ENCODE results near the gene HPSE.

The HPSE gene

GRCh38 chr4:83353516-83353915 is 18.9 kb upstream of the HPSE start:
- no peak overlapping the region for H3K9ac ChIP-seq (ENCODE audit: low read depth, low read length, poor library complexity)
- WGBS, 2 donors (ENCODE audit: extremely low coverage in 2 of 2, insufficient read length in 2 of 2, insufficient replicate concordance in 1 of 2) = no CpG with 5 or more reads among the region's 1 CpG

GRCh38 chr4:83348074-83348473 is 13.4 kb upstream of the HPSE start:
- no peaks in the 10 kb centered on the region for H3K79me1 ChIP-seq (ENCODE audit: low read depth, low read length)
- H3K4me3 ChIP-seq (ENCODE audit: low read length in 2 of 2) = no peak overlapping the region
- H4K8ac ChIP-seq (ENCODE audit: low read depth, low read length) = no peak overlapping the region
- no peak overlapping the region for H3K14ac ChIP-seq (ENCODE audit: low read length)
- no peaks in the 10 kb centered on the region for H3K36me3 ChIP-seq (replicated peaks in 1 of 2; ENCODE audit: control insufficient read depth in 2 of 2, insufficient read depth in 2 of 2, low read length in 2 of 2)
- H3K23ac ChIP-seq (ENCODE audit: low read depth, low read length, poor library complexity) = no peak overlapping the region
- H4K91ac ChIP-seq (ENCODE audit: low read depth, low read length, poor library complexity) = no peak overlapping the region
- no peak overlapping the region for H2AK5ac ChIP-seq (ENCODE audit: low read depth, low read length)
- H2BK15ac ChIP-seq (ENCODE audit: low read length) = no peak overlapping the region
- whole genome bisulfite sequencing, 2 donors (ENCODE audit: extremely low coverage in 2 of 2, insufficient read length in 2 of 2, insufficient replicate concordance in 1 of 2) = no CpG with 5 or more reads among the region's 1 CpG
- H2AFZ ChIP-seq (ENCODE audit: low read length) = no peak overlapping the region
- no peaks in the 10 kb centered on the region for H3K4me1 ChIP-seq (ENCODE audit: control insufficient read depth in 2 of 2, insufficient read depth in 1 of 2, low read depth in 1 of 2, low read length in 2 of 2)
- no peak for DNase-seq (ENCODE audit: low spot score)
- no peak overlapping the region for H2BK5ac ChIP-seq (ENCODE audit: low read length)
- no peak overlapping the region for H3K27ac ChIP-seq (replicated peaks; ENCODE audit: low read length)
- H3K4ac ChIP-seq (ENCODE audit: low read length) = no peak overlapping the region
- peaks cover 1 to 8% of the 10 kb centered on the region in 2 donors for H3K9me3 ChIP-seq (replicated peaks in 1 of 2; ENCODE audit: control insufficient read depth in 2 of 2, insufficient read depth in 1 of 2, low read depth in 1 of 2, low read length in 2 of 2)
- no peak overlapping the region for H3K4me2 ChIP-seq (ENCODE audit: insufficient read depth, low read length, poor library complexity, severe bottlenecking)
- H3K27me3 ChIP-seq (ENCODE audit: control insufficient read depth in 3 of 3, insufficient read depth in 3 of 3, low read depth in 1 of 3, low read length in 3 of 3) = no peaks in the 10 kb centered on the region
- no peak overlapping the region for H3K18ac ChIP-seq (ENCODE audit: low read length)
- H2BK12ac ChIP-seq (ENCODE audit: low read length) = no peak overlapping the region
- no peak overlapping the region for H2BK120ac ChIP-seq (ENCODE audit: low read depth, low read length)
- H3K9ac ChIP-seq (ENCODE audit: low read depth, low read length, poor library complexity) = no peak overlapping the region

More at GRCh38 chr4:83353516-83353915, 18.9 kb upstream of the HPSE start:
- Histone ChIP-seq H3K27ac (replicated peaks; ENCODE audit: low read length) (no peak overlapping the region), H2BK12ac (ENCODE audit: low read length) (no peak overlapping the region), H3K36me3 (replicated peaks in 1 of 2; ENCODE audit: control insufficient read depth in 2 of 2, insufficient read depth in 2 of 2, low read length in 2 of 2) (no peaks in the 10 kb centered on the region), H3K4me1 (ENCODE audit: control insufficient read depth in 2 of 2, insufficient read depth in 1 of 2, low read depth in 1 of 2, low read length in 2 of 2) (peaks cover 0 to 4% of the 10 kb centered on the region in 2 donors), H3K14ac (ENCODE audit: low read length) (no peak overlapping the region), H3K18ac (ENCODE audit: low read length) (no peak overlapping the region), H3K4me3 (ENCODE audit: low read length in 2 of 2) (no peak overlapping the region), H3K9me3 (replicated peaks in 1 of 2; ENCODE audit: control insufficient read depth in 2 of 2, insufficient read depth in 1 of 2, low read depth in 1 of 2, low read length in 2 of 2) (peaks cover 0 to 1% of the 10 kb centered on the region in 2 donors), H3K27me3 (ENCODE audit: control insufficient read depth in 3 of 3, insufficient read depth in 3 of 3, low read depth in 1 of 3, low read length in 3 of 3) (no peaks in the 10 kb centered on the region), H3K23ac (ENCODE audit: low read depth, low read length, poor library complexity) (no peak overlapping the region), H2AFZ (ENCODE audit: low read length) (no peak overlapping the region), H4K8ac (ENCODE audit: low read depth, low read length) (no peak overlapping the region), H2AK5ac (ENCODE audit: low read depth, low read length) (no peak overlapping the region), H3K4ac (ENCODE audit: low read length) (no peak overlapping the region), H2BK120ac (ENCODE audit: low read depth, low read length) (no peak overlapping the region), H4K91ac (ENCODE audit: low read depth, low read length, poor library complexity) (no peak overlapping the region), H2BK15ac (ENCODE audit: low read length) (no peak overlapping the region), H3K79me1 (ENCODE audit: low read depth, low read length) (no peaks in the 10 kb centered on the region), H2BK5ac (ENCODE audit: low read length) (no peak overlapping the region), H3K4me2 (ENCODE audit: insufficient read depth, low read length, poor library complexity, severe bottlenecking) (no peak overlapping the region)
- DNase-seq (ENCODE audit: low spot score) = no peak

GRCh38 chr4:83342476-83342875 is 7.8 kb upstream of the HPSE start:
- DNase-seq (ENCODE audit: low spot score) = no peak
- H2BK5ac ChIP-seq (ENCODE audit: low read length) = no peak overlapping the region
- H4K8ac ChIP-seq (ENCODE audit: low read depth, low read length) = no peak overlapping the region
- no peaks in the 10 kb centered on the region for H3K36me3 ChIP-seq (replicated peaks in 1 of 2; ENCODE audit: control insufficient read depth in 2 of 2, insufficient read depth in 2 of 2, low read length in 2 of 2)
- H3K79me1 ChIP-seq (ENCODE audit: low read depth, low read length) = no peaks in the 10 kb centered on the region
- no peak overlapping the region for H3K4ac ChIP-seq (ENCODE audit: low read length)
- H3K14ac ChIP-seq (ENCODE audit: low read length) = no peak overlapping the region
- H2AFZ ChIP-seq (ENCODE audit: low read length) = no peak overlapping the region
- H3K9me3 ChIP-seq (replicated peaks in 1 of 2; ENCODE audit: control insufficient read depth in 2 of 2, insufficient read depth in 1 of 2, low read depth in 1 of 2, low read length in 2 of 2) = peaks cover 0 to 8% of the 10 kb centered on the region in 2 donors
- H2BK15ac ChIP-seq (ENCODE audit: low read length) = no peak overlapping the region
- no peak overlapping the region for H3K4me3 ChIP-seq (ENCODE audit: low read length in 2 of 2)
- H3K18ac ChIP-seq (ENCODE audit: low read length) = no peak overlapping the region
- no peak overlapping the region for H3K23ac ChIP-seq (ENCODE audit: low read depth, low read length, poor library complexity)
- WGBS, 2 donors (ENCODE audit: extremely low coverage in 2 of 2, insufficient read length in 2 of 2, insufficient replicate concordance in 1 of 2) = no CpG with 5 or more reads among the region's 3 CpGs
- no peak overlapping the region for H4K91ac ChIP-seq (ENCODE audit: low read depth, low read length, poor library complexity)
- H3K4me2 ChIP-seq (ENCODE audit: insufficient read depth, low read length, poor library complexity, severe bottlenecking) = no peak overlapping the region
- H3K27me3 ChIP-seq (ENCODE audit: control insufficient read depth in 3 of 3, insufficient read depth in 3 of 3, low read depth in 1 of 3, low read length in 3 of 3) = no peaks in the 10 kb centered on the region
- H3K27ac ChIP-seq (replicated peaks; ENCODE audit: low read length) = no peak overlapping the region
- no peaks in the 10 kb centered on the region for H3K4me1 ChIP-seq (ENCODE audit: control insufficient read depth in 2 of 2, insufficient read depth in 1 of 2, low read depth in 1 of 2, low read length in 2 of 2)
- H2AK5ac ChIP-seq (ENCODE audit: low read depth, low read length) = no peak overlapping the region
- no peak overlapping the region for H3K9ac ChIP-seq (ENCODE audit: low read depth, low read length, poor library complexity)
- H2BK120ac ChIP-seq (ENCODE audit: low read depth, low read length) = no peak overlapping the region
- H2BK12ac ChIP-seq (ENCODE audit: low read length) = no peak overlapping the region

- Histone ChIP-seq H3K27me3 (ENCODE audit: control insufficient read depth in 3 of 3, insufficient read depth in 3 of 3, low read depth in 1 of 3, low read length in 3 of 3) (peaks cover 0 to 5% (median 2%) of the 10 kb centered on the region in 3 experiments), H3K9me3 (replicated peaks in 1 of 2; ENCODE audit: control insufficient read depth in 2 of 2, insufficient read depth in 1 of 2, low read depth in 1 of 2, low read length in 2 of 2) (no peaks in the 10 kb centered on the region), H3K27ac (replicated peaks; ENCODE audit: low read length) (no peak overlapping the region), H2BK5ac (ENCODE audit: low read length) (no peak overlapping the region), H4K91ac (ENCODE audit: low read depth, low read length, poor library complexity) (no peak overlapping the region), H3K4me1 (ENCODE audit: control insufficient read depth in 2 of 2, insufficient read depth in 1 of 2, low read depth in 1 of 2, low read length in 2 of 2) (no peaks in the 10 kb centered on the region), H2BK120ac (ENCODE audit: low read depth, low read length) (no peak overlapping the region), H2AFZ (ENCODE audit: low read length) (no peak overlapping the region), H3K4me3 (ENCODE audit: low read length in 2 of 2) (no peak overlapping the region), H3K36me3 (replicated peaks in 1 of 2; ENCODE audit: control insufficient read depth in 2 of 2, insufficient read depth in 2 of 2, low read length in 2 of 2) (no peaks in the 10 kb centered on the region), H2BK15ac (ENCODE audit: low read length) (no peak overlapping the region), H2BK12ac (ENCODE audit: low read length) (no peak overlapping the region), H3K4ac (ENCODE audit: low read length) (no peak overlapping the region), H3K14ac (ENCODE audit: low read length) (no peak overlapping the region), H3K4me2 (ENCODE audit: insufficient read depth, low read length, poor library complexity, severe bottlenecking) (no peak overlapping the region), H4K8ac (ENCODE audit: low read depth, low read length) (no peak overlapping the region), H3K9ac (ENCODE audit: low read depth, low read length, poor library complexity) (no peak overlapping the region), H3K23ac (ENCODE audit: low read depth, low read length, poor library complexity) (no peak overlapping the region), H2AK5ac (ENCODE audit: low read depth, low read length) (no peak overlapping the region), H3K79me1 (ENCODE audit: low read depth, low read length) (no peaks in the 10 kb centered on the region), H3K18ac (ENCODE audit: low read length) (no peak overlapping the region)
- WGBS, 2 donors (ENCODE audit: extremely low coverage in 2 of 2, insufficient read length in 2 of 2, insufficient replicate concordance in 1 of 2) = no CpG with 5 or more reads among the region's 2 CpGs
- no peak for DNase-seq (ENCODE audit: low spot score)
Observed at GRCh38 chr4:83340692-83341343, 6.2 kb upstream of the HPSE start.

Data from neuronal stem cell (in vitro differentiated cells).